ENCODE results near the gene GJB2.

DNA sequence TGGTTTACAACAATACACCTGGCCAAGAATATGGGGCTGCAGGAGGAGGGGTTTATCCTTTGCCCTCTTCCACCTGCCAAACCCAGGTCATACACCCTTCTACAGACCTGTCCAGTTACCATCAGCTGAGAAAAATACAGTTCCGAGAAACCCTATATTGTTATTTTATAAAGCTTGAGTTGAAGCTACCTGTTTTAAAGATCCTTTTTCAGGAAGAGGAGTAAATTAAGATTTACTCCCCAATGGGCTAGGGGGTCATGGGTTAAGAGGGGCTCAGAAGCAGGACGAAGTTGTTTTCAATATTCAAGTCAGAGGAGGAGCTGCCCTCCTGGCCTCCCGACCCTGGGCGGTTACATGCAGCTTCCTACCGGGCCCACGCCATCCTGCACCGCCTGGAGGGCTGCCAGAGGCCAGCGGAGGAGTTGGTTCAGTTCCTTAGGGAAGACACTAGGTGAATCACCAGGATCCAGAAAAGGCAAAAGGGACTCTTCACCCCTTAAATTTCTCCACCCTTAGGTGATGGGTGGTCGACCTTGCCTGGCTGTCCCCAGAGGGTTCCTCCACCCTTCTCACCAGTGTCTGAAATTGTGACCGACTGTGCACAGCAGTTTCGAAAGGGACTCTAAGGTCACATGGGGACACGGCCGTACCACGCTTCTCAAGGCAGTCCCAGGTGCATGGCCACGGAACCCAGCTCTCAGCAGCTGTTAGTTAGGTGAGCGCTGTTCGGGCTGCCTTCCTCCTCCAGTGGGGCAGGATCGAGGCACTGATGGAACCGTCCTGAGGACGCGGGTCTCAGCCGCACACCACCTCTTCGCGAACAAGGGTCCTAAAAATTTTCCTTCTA is 1.2 kb downstream of the GJB2 start:
- TF ChIP-seq POLR2A (IDR thresholded peaks at IDR 0.05): no peak
- TF ChIP-seq, protein P1, sequence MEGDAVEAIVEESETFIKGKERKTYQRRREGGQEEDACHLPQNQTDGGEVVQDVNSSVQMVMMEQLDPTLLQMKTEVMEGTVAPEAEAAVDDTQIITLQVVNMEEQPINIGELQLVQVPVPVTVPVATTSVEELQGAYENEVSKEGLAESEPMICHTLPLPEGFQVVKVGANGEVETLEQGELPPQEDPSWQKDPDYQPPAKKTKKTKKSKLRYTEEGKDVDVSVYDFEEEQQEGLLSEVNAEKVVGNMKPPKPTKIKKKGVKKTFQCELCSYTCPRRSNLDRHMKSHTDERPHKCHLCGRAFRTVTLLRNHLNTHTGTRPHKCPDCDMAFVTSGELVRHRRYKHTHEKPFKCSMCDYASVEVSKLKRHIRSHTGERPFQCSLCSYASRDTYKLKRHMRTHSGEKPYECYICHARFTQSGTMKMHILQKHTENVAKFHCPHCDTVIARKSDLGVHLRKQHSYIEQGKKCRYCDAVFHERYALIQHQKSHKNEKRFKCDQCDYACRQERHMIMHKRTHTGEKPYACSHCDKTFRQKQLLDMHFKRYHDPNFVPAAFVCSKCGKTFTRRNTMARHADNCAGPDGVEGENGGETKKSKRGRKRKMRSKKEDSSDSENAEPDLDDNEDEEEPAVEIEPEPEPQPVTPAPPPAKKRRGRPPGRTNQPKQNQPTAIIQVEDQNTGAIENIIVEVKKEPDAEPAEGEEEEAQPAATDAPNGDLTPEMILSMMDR (IDR thresholded peaks at IDR 0.05 in 4 of 5, conservative IDR thresholded peaks at IDR 0.05 in 1 of 5): no peak
